Measurements from ENCODE around the gene CNTN6.

- TF ChIP-seq CTCF (conservative IDR thresholded peaks at IDR 0.05; ENCODE audit: low read depth in 2 of 2) (no peak), ETS1 (IDR thresholded peaks at IDR 0.05) (no peak), REST (IDR thresholded peaks at IDR 0.05; ENCODE audit: unreplicated experiment) (no peak), EZH2 (IDR thresholded peaks at IDR 0.05; ENCODE audit: low read depth, unreplicated experiment) (no peak), CREB1 (CRISPR knock-in tag; IDR thresholded peaks at IDR 0.05; ENCODE audit: low read depth) (no peak)
Measured at GRCh38 chr3:1179146-1179545, 86.3 kb downstream of the CNTN6 start.

Data from GM23338 (cell line).